Measurements from ENCODE around the gene ACADS.

ACADS gene

DNA sequence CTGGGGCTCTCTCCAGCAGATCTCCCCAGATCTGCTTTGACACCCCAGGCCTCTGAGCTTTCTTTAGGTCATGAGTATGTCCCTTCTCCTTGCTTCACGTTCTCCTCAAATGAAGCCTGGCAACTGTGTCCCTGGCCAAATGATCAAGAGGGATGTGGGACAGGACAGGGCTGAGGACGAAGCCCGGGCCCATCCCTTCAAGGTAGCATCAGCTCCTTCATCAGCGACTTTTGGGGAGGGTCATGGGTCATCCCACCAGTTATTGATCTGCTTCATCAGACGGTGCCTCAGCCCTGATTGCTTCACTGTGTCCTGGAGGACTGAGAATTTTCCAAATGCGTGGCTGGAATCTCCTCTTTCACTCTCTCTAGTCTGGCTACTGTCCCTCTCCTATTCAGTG, 32.3 kb downstream of the ACADS start:
- DNase-seq (ENCODE audit: low spot score) = no peak

DNA sequence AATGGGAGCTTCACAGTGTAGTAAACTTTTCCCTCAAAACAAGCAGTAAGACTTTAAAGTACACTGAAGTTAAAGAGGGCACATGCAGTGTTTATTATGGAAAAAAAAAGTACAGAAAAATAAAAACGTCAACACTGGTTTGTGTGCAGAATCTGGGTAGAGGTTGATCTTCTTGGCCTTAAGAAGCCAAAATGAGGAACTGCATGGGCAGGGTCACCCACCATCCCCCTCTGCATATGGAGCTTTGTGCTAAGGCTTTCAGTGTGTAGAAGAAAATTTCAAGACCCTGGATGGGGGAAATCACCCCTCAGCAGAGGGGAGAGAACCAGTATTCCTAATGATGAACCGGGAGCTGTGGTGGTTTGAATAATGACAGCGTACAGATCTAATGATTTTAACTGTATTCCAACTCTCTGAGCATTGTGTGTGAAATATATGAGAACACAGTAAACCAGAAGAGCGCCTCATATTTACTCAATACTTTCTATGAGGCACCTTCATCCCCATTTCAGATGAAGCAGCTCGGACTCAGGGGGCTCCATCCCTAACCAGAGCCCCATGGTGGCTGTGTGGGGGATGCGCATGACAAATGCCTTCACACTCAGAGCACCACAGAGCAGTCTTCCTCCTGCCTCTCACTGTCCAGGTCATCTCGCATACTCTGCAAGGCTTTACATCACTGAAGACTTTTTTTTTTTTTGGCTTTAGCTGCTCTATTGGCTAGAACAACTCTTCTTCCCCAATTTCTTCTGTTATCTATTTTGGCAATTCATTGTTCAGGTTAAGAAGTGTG, 33.4 kb downstream of the ACADS start:
- DNase-seq (ENCODE audit: low spot score) = peak; percentile 58

DNA sequence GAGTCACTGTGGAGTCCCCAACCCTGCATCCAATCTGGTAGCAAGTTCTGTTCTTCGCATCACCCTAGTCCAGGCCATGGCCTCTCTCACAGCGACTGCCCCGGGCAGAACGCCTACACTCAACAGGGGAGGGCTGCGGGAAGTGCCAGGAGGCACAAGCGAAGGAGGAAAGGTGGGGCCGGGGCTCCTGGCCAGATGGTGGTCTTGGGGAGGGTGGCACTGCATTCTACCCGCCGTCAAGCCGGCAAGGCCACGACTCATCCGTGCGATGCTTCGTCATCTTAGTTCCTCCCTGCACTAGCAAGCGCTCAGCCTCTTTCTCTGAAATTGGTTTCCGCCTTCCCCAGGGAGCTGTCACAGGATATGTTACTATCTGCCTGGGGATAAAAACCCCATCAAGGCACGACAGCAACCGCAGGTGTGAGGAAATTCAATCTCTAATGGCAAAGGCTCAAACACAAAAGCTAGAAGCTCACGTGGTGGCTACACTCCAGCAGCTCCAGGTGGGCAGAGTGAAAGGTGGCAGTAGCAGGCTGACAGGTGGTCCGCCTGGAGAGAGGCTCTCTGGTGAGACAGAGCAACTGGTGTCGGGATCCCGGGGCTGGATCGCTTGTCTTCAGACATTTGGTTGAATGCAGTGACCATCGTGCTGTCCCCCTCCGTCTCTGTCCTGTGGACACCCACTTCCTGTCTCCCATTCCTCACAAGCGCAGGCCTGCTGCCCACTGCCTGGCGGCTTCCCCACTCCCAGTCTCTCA, 34.1 kb downstream of the ACADS start:
- DNase-seq (ENCODE audit: low spot score) = no peak

DNA sequence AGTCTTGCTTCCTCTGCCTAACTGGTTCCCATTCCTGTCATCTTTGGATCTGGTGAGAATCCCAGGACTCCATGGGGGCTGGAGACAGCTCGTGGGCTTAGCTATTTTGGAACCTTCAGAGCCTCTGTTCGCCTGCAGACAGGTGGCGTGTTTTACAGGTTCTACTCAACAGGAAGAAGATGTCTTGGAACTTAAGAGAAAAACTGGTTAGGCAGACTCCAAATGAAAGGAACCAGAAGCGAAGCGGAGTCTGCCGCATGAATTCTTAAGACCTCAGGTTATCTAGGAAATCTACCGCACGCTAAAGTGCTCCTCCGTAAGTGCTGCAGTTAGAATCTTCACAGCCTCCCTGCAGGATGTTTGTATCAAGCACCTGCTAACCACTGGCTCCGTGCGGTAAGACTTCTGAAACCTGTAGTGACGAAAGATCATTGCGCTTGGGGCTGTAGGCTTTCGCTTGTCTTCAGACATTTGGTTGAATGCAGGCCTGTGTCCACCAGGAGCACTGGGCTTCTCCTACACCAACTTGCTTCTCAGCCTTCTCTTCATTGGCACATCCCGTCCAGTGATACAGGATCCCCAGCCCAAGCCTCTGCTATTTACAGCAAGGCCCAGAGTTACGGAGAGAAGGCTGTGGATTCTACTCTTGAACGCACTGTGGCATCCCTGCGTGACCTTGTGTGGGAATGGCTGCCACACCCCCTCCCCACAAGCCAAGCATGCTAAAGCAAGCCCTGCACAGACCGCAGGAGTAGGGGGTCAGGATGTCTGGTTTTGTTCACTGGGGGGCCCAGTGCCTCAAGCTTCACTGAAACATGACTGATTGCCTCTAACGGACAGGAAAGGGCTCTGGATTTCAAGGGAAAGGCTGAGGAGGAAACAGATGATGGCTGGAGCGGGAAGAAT, 35.0 kb downstream of the ACADS start:
- DNase-seq (ENCODE audit: low spot score) = no peak

DNA sequence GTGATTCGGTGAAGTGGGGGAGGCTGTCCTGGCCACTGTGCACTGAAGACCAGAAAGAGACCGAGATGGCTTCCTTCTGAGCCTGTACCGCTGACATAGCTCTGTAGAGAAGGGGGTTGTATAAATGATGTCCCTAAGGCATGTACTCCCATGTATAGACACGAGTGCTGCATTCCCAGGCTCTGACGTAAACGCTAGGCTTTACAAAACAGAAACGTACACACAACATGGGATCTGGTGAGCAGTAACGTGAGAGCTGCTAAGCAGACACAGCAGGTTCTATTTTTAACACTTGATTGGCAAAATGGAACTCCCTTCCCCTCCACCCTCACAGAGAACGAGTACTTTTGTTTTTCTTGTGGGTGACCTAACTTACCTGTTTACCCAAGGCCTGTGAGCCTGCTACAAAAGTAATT, 35.9 kb downstream of the ACADS start:
- DNase-seq (ENCODE audit: low spot score) = no peak

DNA sequence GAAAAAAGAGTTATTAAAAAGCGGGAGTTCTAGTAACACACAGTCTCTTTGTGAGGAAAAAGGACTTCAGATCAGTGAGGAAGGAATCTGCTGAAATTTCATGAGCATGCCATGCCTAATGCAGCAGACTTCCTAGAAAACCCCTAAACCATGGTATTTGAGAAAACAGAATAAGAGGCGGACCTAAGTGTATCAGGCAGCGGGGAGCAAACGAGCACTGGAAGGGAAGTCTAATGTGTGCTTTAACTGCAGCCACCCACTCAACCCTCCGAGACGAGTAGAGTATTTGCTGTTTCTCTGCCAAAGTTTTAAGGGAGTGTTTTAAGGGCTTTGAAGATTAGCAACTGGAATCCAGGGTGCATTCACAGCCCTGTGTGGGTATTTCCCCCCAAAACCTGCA, 36.5 kb downstream of the ACADS start:
- no peak for DNase-seq (ENCODE audit: low spot score)

DNA sequence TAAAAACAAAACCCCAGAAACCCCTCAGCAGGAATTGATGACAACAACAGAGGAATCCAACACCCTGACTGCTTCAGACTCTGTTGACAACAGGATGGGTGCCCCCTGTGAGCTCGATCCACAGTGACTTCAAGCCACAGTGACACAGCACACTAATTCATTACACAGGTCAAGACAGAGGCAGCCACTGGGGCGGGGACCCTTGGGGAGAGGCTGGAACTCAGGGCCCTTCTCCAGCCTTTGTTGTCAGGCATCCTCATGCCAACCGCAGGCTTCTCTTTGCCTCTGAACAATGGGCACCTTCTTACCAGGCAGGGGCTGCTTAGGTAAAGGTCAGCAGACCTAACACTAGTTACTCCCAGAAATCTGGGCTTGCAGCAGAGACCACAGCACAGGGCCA, 37.6 kb downstream of the ACADS start:
- no peak for DNase-seq (ENCODE audit: low spot score)

DNA sequence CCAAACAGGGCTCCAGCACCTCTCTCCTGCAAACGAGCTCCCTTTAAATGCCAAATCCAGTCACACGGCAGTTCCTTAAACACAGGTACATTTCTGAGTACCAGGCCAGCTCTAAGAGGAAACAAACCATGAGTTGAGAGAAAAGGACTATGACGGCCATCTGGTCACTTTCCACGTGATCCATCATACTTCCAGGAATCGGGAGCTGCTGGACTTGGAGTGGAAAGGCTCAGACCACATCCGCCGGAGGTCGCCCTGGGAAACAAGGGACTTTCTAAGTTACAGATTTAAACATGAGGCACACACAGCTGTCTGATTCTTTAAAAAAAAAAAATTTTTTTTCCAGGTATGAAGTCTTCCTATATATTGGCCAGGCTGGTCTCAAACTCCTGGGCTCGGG, 39.2 kb downstream of the ACADS start:
- no peak for DNase-seq (ENCODE audit: low spot score)

DNA sequence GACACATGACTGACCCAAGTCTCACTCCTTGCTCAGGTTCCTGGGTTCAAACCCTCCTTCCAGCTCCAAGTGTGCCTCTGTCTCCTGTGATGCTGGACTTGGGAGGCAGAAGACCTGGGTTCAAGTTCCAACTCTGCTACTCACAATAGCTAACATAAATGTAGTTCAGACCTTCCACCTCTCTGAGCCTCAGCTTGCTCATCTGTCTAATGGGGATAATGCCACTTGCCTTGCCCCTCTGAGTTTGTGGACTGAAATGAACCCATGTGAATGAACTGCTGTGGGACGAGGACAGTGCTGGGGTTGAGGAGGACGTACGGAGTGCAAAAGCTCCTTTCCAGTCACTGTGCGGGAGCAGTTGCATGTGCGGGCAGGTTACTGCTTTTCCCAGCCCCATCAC, 40.9 kb downstream of the ACADS start:
- DNase-seq (ENCODE audit: low spot score) = no peak

DNA sequence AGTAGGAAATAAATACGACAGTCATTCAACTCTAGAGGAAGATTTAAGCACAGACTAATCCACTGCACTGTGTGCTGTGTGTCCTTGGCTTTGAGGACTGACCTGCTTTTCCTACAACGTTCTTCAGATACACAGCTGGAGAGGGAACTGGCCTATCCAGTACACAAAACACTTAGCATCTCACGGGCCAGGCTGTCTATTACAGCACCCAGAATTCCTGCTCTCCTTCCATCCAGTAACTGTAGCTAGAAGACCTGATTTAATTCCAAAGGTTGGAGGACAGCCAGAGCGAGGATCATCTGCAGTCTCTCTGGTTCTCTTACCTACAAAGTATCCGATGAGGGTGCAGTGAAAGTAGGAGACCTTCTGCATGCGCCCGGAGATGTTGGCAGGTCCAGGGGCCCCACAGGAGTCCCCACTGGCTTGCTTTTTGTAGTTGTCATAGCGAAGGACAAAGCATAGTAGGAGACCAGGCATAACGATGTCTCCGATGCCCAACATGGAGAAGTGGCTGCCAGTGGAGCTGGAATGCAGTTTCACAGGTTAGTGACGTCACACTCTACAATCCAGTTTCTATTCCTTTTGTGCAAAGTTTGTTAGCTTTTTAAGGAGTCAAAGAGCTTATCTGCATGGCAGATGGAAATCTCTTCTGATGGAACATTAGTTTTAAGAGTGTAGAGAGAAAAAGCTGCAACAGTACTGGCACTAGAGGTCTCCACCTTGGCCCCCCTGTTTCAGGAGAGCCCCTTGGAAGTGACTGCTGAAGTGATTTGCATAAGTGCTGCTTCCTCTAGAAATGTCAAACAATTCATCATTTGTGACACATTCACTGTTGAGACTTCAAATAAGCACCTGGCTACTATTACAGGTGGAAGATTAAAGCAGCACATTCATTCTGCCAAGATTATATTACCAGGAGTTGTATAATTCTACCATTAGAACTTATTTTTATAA, 41.7 kb downstream of the ACADS start:
- peak; percentile 57 for DNase-seq (ENCODE audit: low spot score)

DNA sequence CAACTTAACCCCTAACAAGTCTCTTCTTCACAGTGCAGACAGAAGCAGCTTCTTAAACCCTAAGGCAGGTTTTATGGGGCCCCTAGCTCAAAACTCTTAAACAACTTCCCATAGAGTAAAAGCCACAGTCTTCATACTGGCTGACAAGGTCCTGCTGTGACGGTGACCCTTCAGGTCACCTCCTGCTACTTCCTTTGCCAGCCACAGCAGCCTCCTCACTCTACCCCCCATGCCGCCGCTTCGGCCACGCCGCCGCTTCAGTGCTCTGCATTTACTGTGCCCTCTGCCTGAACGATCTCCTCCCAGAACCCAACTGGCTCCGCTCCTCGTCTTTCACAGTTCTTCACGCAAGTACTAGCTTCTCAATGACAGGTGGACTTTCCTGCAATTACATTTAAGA, 45.5 kb downstream of the ACADS start:
- DNase-seq (ENCODE audit: low spot score) = no peak

DNA sequence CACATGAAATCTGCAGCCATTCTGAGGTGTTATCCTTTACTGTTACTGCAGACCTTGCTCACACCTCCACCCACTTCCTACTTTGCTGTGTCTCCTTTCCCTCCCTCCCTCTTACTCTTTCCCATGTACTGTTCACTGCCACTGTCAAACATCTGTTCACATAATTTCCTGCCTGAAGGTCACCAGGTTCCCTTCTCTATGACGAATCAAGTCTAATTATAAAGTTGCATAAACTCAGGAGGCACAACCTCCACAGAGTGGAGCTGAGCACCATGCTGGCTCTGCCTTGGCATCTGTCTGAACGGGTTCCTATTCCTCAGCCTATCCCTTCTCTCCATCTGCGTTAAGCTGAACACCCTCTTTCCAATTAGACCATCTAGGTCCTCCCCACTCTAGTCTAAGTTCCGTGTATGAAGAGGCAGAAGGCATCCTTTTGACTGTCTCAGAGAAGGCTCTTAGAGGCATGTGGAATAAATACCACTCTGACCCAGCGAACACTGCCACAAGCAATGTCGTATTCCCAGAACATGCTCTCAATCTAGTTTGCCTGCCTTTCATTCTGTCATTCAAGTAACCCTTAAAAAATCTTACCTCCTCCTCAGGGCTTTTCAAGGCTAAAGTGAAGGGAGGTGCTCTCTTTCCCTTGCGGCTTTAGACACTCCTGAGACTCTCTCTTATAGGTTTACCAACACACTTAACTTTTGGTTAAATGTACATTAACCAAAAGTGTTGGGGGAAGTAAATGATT, 48.7 kb downstream of the ACADS start:
- DNase-seq (ENCODE audit: low spot score) = no peak

DNA sequence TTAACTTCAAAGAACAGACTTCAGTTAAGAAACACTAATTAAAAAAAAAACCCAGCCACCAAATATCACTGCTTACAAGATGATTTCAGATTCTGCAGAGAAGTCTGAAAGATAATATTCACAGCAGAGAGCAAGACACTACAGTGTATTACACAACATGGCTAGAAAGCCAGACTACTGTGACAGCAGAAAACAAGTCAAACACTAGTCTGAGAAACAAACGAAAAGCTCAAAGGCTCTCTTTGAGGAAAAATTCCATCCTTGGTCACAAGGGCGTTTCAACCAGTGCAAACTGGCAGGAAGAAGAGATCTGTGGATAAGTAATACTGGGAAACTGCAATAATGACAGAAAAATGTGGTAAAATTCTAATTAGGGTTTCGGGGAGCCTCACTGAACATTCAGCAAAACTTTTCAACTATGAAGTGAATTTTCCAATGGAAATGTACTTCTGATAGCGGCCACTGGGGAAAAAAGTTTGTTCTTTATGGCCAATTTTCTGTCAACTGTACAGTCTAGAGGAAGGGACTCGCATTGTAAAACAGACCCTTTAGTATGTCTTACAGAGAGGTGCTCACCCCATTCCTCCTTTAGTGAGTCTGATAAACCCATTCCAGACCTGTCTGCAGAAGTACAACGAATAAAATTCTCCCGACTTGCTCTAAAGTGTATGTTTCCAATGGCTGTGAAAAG, 50.4 kb downstream of the ACADS start:
- no peak for DNase-seq (ENCODE audit: low spot score)

DNA sequence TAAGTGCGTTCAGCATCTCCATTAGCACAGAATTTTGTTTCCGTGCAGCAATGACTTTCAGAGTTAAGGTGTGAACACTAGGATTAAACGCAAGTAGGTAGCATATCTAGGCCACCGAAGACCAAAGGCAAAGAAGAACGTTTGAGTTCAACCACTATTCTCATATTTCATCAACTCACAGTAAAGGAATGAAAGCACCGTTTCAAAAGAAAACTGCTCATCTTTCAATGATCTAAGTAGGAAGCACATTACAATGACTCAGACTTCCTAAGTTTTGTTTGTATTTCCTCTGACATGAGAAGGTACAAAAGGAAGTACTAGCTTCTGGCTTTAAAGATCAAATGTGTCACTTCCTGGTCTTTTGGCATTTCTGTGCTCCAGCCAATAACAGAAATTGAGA, 57.6 kb downstream of the ACADS start:
- no peak for DNase-seq (ENCODE audit: low spot score)

DNA sequence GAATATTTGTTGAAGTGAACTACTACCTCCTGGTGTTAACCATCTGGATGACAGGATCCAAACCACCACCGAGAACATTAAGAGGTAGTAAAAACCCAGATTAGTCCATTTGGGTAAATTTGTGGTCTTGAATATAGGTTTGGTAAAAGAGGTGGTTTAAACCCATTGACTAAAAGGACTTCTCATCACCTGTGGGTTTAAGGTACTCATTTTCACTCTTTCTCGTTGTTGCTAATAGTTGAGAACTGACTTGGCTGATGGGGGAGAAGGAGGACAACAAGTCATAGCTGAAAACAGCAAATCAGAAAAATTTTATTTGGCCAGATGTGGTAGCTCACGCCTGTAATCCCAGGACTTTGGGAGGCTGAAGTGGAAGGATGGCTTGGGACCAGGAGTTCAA, 59.2 kb downstream of the ACADS start:
- DNase-seq (ENCODE audit: low spot score) = no peak

DNA sequence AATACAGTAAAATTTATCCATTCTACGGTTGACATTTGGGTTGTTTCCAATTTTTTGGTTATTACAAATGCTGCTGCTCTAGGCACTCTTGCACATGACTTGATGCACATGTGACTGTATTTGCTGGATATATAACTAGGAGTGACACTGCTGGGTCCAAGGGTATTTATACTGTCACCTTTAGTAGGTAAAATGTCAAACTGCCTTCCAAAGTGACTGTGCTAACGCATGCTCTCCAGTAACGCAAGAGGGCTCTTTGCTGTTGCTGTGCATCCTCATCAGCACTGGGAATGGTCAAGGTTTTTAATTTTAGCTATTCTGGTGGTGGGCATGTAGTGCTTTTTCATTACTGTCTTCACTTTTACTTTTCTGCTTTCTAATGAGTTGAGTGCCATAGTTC, 62.3 kb downstream of the ACADS start:
- DNase-seq (ENCODE audit: low spot score) = no peak

Measured in iPS-NIHi11 (cell line).